ENCODE results near the gene TCF4. TPM values are rescaled to one million over a fixed set of nuclear protein-coding genes. Genes with fewer than 3 reads are reported as not detected.

Gene TCF4
- total and polyA plus RNA-seq, 7 donors, result 8.6 to 68.9 (median 36.8) TPM

DNA sequence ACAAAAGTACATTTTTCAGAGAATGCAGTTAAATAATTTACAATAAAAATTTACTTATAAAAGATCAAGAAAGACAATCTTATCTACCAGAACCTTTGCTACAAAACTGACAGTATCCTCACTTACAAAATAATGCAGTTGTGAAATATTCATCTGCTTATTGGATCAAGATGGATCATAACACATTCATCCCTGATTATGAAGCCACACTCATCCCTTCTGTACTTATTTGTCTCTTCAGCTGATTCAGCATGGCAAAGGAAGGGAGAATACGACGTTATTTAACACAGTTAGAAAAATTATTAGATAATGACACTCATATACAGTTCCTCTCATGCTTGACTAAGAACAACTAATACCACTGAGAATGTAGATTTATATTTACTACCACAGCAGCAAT, 46.4 kb downstream of the TCF4 start:
- TF ChIP-seq, protein P1, sequence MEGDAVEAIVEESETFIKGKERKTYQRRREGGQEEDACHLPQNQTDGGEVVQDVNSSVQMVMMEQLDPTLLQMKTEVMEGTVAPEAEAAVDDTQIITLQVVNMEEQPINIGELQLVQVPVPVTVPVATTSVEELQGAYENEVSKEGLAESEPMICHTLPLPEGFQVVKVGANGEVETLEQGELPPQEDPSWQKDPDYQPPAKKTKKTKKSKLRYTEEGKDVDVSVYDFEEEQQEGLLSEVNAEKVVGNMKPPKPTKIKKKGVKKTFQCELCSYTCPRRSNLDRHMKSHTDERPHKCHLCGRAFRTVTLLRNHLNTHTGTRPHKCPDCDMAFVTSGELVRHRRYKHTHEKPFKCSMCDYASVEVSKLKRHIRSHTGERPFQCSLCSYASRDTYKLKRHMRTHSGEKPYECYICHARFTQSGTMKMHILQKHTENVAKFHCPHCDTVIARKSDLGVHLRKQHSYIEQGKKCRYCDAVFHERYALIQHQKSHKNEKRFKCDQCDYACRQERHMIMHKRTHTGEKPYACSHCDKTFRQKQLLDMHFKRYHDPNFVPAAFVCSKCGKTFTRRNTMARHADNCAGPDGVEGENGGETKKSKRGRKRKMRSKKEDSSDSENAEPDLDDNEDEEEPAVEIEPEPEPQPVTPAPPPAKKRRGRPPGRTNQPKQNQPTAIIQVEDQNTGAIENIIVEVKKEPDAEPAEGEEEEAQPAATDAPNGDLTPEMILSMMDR (IDR thresholded peaks at IDR 0.05), result no peak
- no peak overlapping the region for H3K4me3 ChIP-seq
- no peaks in the 10 kb centered on the region for H3K9me3 ChIP-seq
- no peaks in the 10 kb centered on the region for H3K27me3 ChIP-seq (ENCODE audit: insufficient read depth in 3 of 3, low read length in 2 of 3)
- no peak overlapping the region for H3K27ac ChIP-seq
- DNase-seq, result no peak
- intact Hi-C loops (cut with DNase I), result loop anchor here in 1 of 2 donors (5.0 kb wide), 1 partner anchor 34 kb away; no protein-coding TSS in a partner anchor
- peak in 1 of 4 donors; percentile 44 for ATAC-seq
- peaks cover 22% of the 10 kb centered on the region for H3K4me1 ChIP-seq
- 22 to 39% (median 31%) methylated on average over 2 of the region's 2 CpGs for WGBS, 3 donors
- H3K36me3 ChIP-seq (ENCODE audit: insufficient read depth in 1 of 2, low read depth in 1 of 2), result no peaks in the 10 kb centered on the region

- ATAC-seq (no peak), DNase-seq (no peak)
- Histone ChIP-seq H3K36me3 (ENCODE audit: insufficient read depth in 1 of 2, low read depth in 1 of 2) (no peaks in the 10 kb centered on the region), H3K27me3 (ENCODE audit: insufficient read depth in 3 of 3, low read length in 2 of 3) (no peaks in the 10 kb centered on the region), H3K4me1 (peaks cover 33% of the 10 kb centered on the region), H3K4me3 (no peak overlapping the region), H3K9me3 (no peaks in the 10 kb centered on the region), H3K27ac (no peak overlapping the region)
- intact Hi-C loops (cut with DNase I), result no loop called here
- TF ChIP-seq, protein P1 (IDR thresholded peaks at IDR 0.05), result no peak
These were observed 48.8 kb downstream of the TCF4 start for GRCh38 chr18:55539240-55539639.

DNA sequence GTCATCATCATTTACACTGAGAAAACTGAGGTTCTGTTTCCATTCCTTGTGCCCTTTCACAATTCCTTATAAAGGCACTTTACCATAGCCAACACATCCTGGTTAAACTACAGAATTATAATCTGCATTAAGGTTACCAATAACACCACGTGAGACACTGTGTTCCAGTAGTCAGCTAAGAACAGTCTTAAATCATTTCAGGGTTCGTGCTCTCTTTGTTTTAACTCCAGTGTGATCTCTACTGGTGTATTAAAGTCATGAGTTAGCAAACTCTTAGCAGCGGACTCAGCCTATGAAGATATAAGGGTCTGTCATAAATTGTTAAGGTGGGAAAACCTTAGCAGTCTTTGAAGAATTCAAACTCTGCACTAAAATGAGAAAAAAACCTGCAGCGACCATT, 53.0 kb downstream of the TCF4 start:
- intact Hi-C loops (cut with DNase I), result no loop called here
- DNase-seq (no peak), ATAC-seq (peak in 2 of 4 donors; percentile 62 to 63)
- no peak overlapping the region for H3K27ac ChIP-seq
- TF ChIP-seq, protein P1 (IDR thresholded peaks at IDR 0.05), result no peak
- no peaks in the 10 kb centered on the region for H3K27me3 ChIP-seq (ENCODE audit: insufficient read depth in 3 of 3, low read length in 2 of 3)
- peaks cover 18% of the 10 kb centered on the region for H3K4me1 ChIP-seq
- H3K36me3 ChIP-seq (ENCODE audit: insufficient read depth in 1 of 2, low read depth in 1 of 2), result no peaks in the 10 kb centered on the region
- no peaks in the 10 kb centered on the region for H3K9me3 ChIP-seq
- WGBS, 3 donors, result 49 to 67% (median 50%) methylated on average over 4 of the region's 4 CpGs
- no peak overlapping the region for H3K4me3 ChIP-seq

- Histone ChIP-seq H3K27me3 (ENCODE audit: insufficient read depth in 3 of 3, low read length in 2 of 3) (no peaks in the 10 kb centered on the region), H3K9me3 (no peaks in the 10 kb centered on the region), H3K4me3 (no peak overlapping the region), H3K36me3 (ENCODE audit: insufficient read depth in 1 of 2, low read depth in 1 of 2) (no peaks in the 10 kb centered on the region), H3K4me1 (peaks cover 22% of the 10 kb centered on the region), H3K27ac (no peak overlapping the region)
- DNase-seq (no peak), ATAC-seq (peak in 3 of 4 donors; percentile 61 to 77 (median 67))
- TF ChIP-seq, protein P1 (IDR thresholded peaks at IDR 0.05), result no peak
- 41 to 47% (median 42%) methylated on average over 3 of the region's 3 CpGs for WGBS, 3 donors
- intact Hi-C loops (cut with DNase I), result no loop called here
These were observed 53.4 kb downstream of the TCF4 start for GRCh38 chr18:55534547-55534946.

DNA sequence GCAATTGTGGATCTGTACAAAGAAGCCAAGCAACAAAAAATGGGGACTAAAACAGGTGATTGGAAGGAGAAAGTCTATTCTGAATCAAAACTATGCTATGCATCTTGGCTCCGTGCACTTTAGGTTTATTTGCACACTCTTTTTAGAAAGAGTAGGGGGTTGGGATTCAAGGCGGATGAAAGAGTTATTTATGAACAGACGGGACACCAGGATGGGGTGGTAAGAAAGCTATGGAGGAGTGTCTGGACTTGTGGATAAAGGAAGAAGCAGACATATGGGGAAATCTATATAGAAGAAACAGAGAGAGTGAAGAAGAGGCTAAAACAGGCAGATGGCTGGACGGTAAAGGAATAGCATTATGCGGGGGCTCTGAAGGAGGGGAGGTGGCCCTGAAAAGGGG, 57.8 kb downstream of the TCF4 start:
- 54 to 81% (median 55%) methylated on average over 5 of the region's 5 CpGs for WGBS, 3 donors
- intact Hi-C loops (cut with DNase I), result no loop called here
- Histone ChIP-seq H3K27me3 (ENCODE audit: insufficient read depth in 3 of 3, low read length in 2 of 3) (no peaks in the 10 kb centered on the region), H3K27ac (no peak overlapping the region), H3K9me3 (no peaks in the 10 kb centered on the region), H3K36me3 (ENCODE audit: insufficient read depth in 1 of 2, low read depth in 1 of 2) (no peaks in the 10 kb centered on the region), H3K4me3 (no peak overlapping the region), H3K4me1 (peaks cover 39% of the 10 kb centered on the region)
- TF ChIP-seq, protein P1 (IDR thresholded peaks at IDR 0.05), result no peak
- DNase-seq (no peak), ATAC-seq (no peak)

Data from psoas muscle (tissue), 8 donors.